ENCODE measurements around the gene DDAH1.

DNA sequence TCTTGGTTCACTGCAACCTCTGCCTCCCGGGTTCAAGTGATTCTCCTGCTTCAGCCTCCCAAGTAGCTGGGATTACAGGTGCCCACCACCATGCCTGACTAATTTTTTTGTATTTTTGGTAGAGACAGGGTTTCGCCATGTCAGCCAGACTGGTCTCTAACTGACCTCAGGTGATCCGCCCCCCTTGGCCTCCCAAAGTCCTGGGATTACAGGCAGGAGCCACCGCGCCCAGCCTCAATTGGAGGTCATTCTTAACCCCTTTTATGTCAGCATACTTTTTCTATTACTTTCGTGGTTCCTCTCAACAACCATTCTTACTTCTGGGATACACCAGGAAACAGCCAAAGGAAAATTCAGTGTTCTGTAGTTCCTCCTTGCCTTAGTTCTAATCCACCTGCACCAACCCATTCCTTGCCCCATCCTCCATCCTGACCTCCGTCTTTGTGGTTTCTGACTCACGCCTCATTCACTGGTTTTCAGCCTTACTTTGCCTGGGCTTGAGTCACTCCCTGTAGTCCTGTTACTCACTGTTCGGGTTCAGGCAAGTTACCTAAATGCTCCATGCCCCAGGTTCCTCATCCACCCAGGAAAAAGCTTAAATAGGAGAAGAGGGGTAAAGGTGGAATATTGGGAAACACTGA, 175.6 kb downstream of the DDAH1 start:
- no peak for TF ChIP-seq SPI1 (IDR thresholded peaks at IDR 0.05; ENCODE audit: low read depth, low read length)
- no peak for TF ChIP-seq TAF1 (IDR thresholded peaks at IDR 0.05; ENCODE audit: low read depth, low read length)
- TF ChIP-seq POLR2AphosphoS5 (IDR thresholded peaks at IDR 0.05; ENCODE audit: low read depth, low read length), result no peak
- no peak for TF ChIP-seq POLR2A (IDR thresholded peaks at IDR 0.05; ENCODE audit: low read depth, low read length)
- TF ChIP-seq POU2F2 (IDR thresholded peaks at IDR 0.05; ENCODE audit: low read depth, low read length), result no peak
- no peak for TF ChIP-seq PAX5 (IDR thresholded peaks at IDR 0.05; ENCODE audit: insufficient read depth, low read length, severe bottlenecking)

All from GM12891 (cell line).